Mammary epithelial cell (primary cell): ENCODE results near the gene EPB41L2.

Experiments used
- EZH2 ChIP-seq: IDR thresholded peaks from 2 replicates; pipeline ENCODE4 v1.6.1; 2012; ENCODE audit warnings: low read length, inconsistent platforms, borderline replicate concordance
- TF ChIP-seq, protein P1 (sequence below), 2 donors: IDR thresholded peaks in 1 of 2; conservative IDR thresholded peaks in 1 of 2; 2 replicates each; pipeline ENCODE4 v1.5.1; 2011 to 2012; ENCODE audit warnings: inconsistent platforms in 2 of 2, low read length in 2 of 2, mild to moderate bottlenecking in 2 of 2, control low read depth in 1 of 2, low read depth in 1 of 2; ENCODE audit not compliant: insufficient read depth in 1 of 2; ENCODE audit errors: extremely low read depth in 1 of 2

DNA sequence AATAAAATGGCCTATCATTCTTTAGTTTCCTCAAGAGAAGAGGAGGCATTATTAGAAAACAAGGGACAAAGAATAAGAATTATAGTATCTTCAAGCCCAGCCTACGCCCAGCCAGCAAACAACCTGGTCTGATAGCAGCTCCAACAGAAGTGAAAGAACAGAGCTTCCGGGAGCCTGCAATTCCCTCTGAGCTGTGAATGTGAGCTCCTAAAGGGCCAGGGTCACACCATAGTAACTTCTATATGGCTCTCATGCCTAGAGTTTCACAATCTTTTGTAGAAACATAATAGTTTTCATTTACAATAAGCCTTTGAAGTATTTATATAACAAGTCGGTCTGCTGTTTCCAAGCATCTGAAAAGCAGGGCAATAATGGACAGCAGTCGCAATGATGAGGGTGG lies 119.3 kb downstream of the EPB41L2 start:
- TF ChIP-seq, protein P1, sequence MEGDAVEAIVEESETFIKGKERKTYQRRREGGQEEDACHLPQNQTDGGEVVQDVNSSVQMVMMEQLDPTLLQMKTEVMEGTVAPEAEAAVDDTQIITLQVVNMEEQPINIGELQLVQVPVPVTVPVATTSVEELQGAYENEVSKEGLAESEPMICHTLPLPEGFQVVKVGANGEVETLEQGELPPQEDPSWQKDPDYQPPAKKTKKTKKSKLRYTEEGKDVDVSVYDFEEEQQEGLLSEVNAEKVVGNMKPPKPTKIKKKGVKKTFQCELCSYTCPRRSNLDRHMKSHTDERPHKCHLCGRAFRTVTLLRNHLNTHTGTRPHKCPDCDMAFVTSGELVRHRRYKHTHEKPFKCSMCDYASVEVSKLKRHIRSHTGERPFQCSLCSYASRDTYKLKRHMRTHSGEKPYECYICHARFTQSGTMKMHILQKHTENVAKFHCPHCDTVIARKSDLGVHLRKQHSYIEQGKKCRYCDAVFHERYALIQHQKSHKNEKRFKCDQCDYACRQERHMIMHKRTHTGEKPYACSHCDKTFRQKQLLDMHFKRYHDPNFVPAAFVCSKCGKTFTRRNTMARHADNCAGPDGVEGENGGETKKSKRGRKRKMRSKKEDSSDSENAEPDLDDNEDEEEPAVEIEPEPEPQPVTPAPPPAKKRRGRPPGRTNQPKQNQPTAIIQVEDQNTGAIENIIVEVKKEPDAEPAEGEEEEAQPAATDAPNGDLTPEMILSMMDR (conservative IDR thresholded peaks at IDR 0.05 in 1 of 2, IDR thresholded peaks at IDR 0.05 in 1 of 2; ENCODE audit: extremely low read depth in 1 of 2, insufficient read depth in 1 of 2, low read depth in 1 of 2, low read length in 2 of 2) = no peak
- no peak for TF ChIP-seq EZH2
